HG03469 (cell line): ENCODE results near the gene SLC38A6.

Source experiments
- ATAC-seq: cut with Tn5 transposase; IDR thresholded peaks from one replicate; pipeline ENCODE4 v1.9.1; 2021; ENCODE audit warnings: mild to moderate bottlenecking, moderate library complexity, moderate number of reproducible peaks; ENCODE audit not compliant: unreplicated experiment

The SLC38A6 gene

GRCh38 chr14:61101803-61102548, 120.9 kb downstream of the SLC38A6 start:
- no peak for ATAC-seq
